WTC11 (cell line): Measurements from ENCODE around the gene PRDM5. TPM values are rescaled to one million over a fixed set of nuclear protein-coding genes. Genes with fewer than 3 reads are reported as not detected.

ENCODE experiments used
- ATAC-seq: fragments of 200-7000 bp; cut with Tn5 transposase; 2 replicates; pipeline ENCODE4 v1.10.0; 2021; ENCODE audit warnings: mild to moderate bottlenecking, moderate library complexity
- CTCF ChIA-PET: fragments of 300-600 bp; sonication (Branson Sonifier 250); formaldehyde crosslinking; loops from one replicate; lab custom pipeline; 2021; ENCODE audit warnings: antibody characterized with exemption; lab: Charles Lee
- POLR2A ChIA-PET: fragments of 350-600 bp; sonication (Branson Sonifier 250); formaldehyde crosslinking; loops from one replicate; lab custom pipeline; 2021; ENCODE audit warnings: antibody characterized with exemption; lab: Charles Lee
- DNase-seq: peaks from one replicate; pipeline ENCODE4 v3.0.0; 2021; ENCODE audit warnings: low spot score
- H3K27ac Mint-ChIP-seq: 2 replicates; pipeline ENCODE4 v1.8.0; 2021; ENCODE audit warnings: mixed read lengths
- H3K27me3 Mint-ChIP-seq: 2 replicates; pipeline ENCODE4 v1.8.0; 2021; ENCODE audit warnings: low read depth, mild to moderate bottlenecking, moderate library complexity, mixed read lengths
- H3K36me3 Mint-ChIP-seq: 2 replicates; pipeline ENCODE4 v1.8.0; 2021; ENCODE audit warnings: mixed read lengths
- H3K4me1 Mint-ChIP-seq: 2 replicates; pipeline ENCODE4 v1.8.0; 2022; ENCODE audit warnings: mixed read lengths
- H3K4me3 Mint-ChIP-seq: 2 replicates; pipeline ENCODE4 v1.8.0; 2021; ENCODE audit warnings: mild to moderate bottlenecking, moderate library complexity, mixed read lengths
- H3K9me3 Mint-ChIP-seq: 2 replicates; pipeline ENCODE4 v1.8.0; 2021; ENCODE audit warnings: mixed read lengths
- HMGA2 ChIP-seq: fragments of 250-450 bp; sonication (Bioruptor Pico); IDR thresholded peaks from 2 replicates; pipeline ENCODE4 v1.4.0; 2021; ENCODE audit warnings: mild to moderate bottlenecking, moderate library complexity
- JUN ChIP-seq: sonication (generic); formaldehyde crosslinking; IDR thresholded peaks from 2 replicates; pipeline ENCODE4 v1.8.0; 2023; ENCODE audit warnings: mild to moderate bottlenecking, missing genetic modification reagents
- MYBL2 ChIP-seq: sonication (generic); formaldehyde crosslinking; IDR thresholded peaks from 2 replicates; pipeline ENCODE4 v1.8.1; 2023; ENCODE audit warnings: mild to moderate bottlenecking, moderate library complexity, missing genetic modification reagents
- NR3C1 ChIP-seq: sonication (generic); formaldehyde crosslinking; conservative IDR thresholded peaks from 2 replicates; pipeline ENCODE4 v1.8.1; 2023; ENCODE audit warnings: low read depth, mild to moderate bottlenecking, missing genetic modification reagents
- SMAD4 ChIP-seq: sonication (generic); formaldehyde crosslinking; IDR thresholded peaks from 2 replicates; pipeline ENCODE4 v1.8.0; 2022; ENCODE audit warnings: mild to moderate bottlenecking, missing genetic modification reagents
- ZBTB21 ChIP-seq: sonication (generic); formaldehyde crosslinking; IDR thresholded peaks from 2 replicates; pipeline ENCODE4 v1.8.1; 2023; ENCODE audit warnings: mild to moderate bottlenecking, missing genetic modification reagents, borderline replicate concordance
- ZNF121 ChIP-seq: sonication (generic); formaldehyde crosslinking; IDR thresholded peaks from 2 replicates; pipeline ENCODE4 v1.8.0; 2023; ENCODE audit warnings: missing genetic modification reagents
- ZNF138 ChIP-seq: sonication (generic); formaldehyde crosslinking; conservative IDR thresholded peaks from 2 replicates; pipeline ENCODE4 v1.8.1; 2022; ENCODE audit warnings: mild to moderate bottlenecking, moderate library complexity, missing genetic modification reagents
- ZNF219 ChIP-seq: sonication (generic); formaldehyde crosslinking; IDR thresholded peaks from 2 replicates; pipeline ENCODE4 v1.8.0; 2023; ENCODE audit warnings: missing genetic modification reagents, mild to moderate bottlenecking, borderline replicate concordance
- ZNF232 ChIP-seq: sonication (generic); formaldehyde crosslinking; IDR thresholded peaks from 2 replicates; pipeline ENCODE4 v1.8.0; 2022; ENCODE audit warnings: mild to moderate bottlenecking, missing genetic modification reagents
- ZNF671 ChIP-seq: fragments of 250-450 bp; sonication (Bioruptor Pico); IDR thresholded peaks from 2 replicates; pipeline ENCODE4 v1.8.0; 2021; ENCODE audit warnings: mild to moderate bottlenecking
- total RNA-seq: library from RNA; stranded (reverse); gene quantifications from 3 replicates; pipeline ENCODE4 v1.2.3, GENCODE V29; 2021
- TF ChIP-seq, protein P1 (sequence below): sonication (generic); formaldehyde crosslinking; IDR thresholded peaks from 2 replicates; pipeline ENCODE4 v1.8.1; 2022; ENCODE audit warnings: low read depth, mild to moderate bottlenecking, moderate library complexity, missing genetic modification reagents, borderline replicate concordance
- TF ChIP-seq, protein P2 (sequence below): sonication (generic); formaldehyde crosslinking; IDR thresholded peaks from 2 replicates; pipeline ENCODE4 v1.8.1; 2022; ENCODE audit warnings: mild to moderate bottlenecking, missing genetic modification reagents, moderate library complexity, borderline replicate concordance
- TF ChIP-seq, protein P3 (sequence below): sonication (generic); formaldehyde crosslinking; IDR thresholded peaks from 2 replicates; pipeline ENCODE4 v1.8.1; 2022; ENCODE audit warnings: missing genetic modification reagents, borderline replicate concordance
- TF ChIP-seq, protein P4 (sequence below): sonication (generic); formaldehyde crosslinking; IDR thresholded peaks from 2 replicates; pipeline ENCODE4 v1.8.0; 2023; ENCODE audit warnings: missing genetic modification reagents, mild to moderate bottlenecking, borderline replicate concordance
- TF ChIP-seq, protein P5 (sequence below): sonication (generic); formaldehyde crosslinking; IDR thresholded peaks from 2 replicates; pipeline ENCODE4 v1.8.0; 2023; ENCODE audit warnings: missing genetic modification reagents
- TF ChIP-seq, protein P6 (sequence below): sonication (generic); formaldehyde crosslinking; IDR thresholded peaks from 2 replicates; pipeline ENCODE4 v1.8.1; 2023; ENCODE audit warnings: mild to moderate bottlenecking, missing genetic modification reagents, moderate library complexity

PRDM5 gene
- total RNA-seq, 1 experiment from 2014 or later: 47.0 TPM

DNA sequence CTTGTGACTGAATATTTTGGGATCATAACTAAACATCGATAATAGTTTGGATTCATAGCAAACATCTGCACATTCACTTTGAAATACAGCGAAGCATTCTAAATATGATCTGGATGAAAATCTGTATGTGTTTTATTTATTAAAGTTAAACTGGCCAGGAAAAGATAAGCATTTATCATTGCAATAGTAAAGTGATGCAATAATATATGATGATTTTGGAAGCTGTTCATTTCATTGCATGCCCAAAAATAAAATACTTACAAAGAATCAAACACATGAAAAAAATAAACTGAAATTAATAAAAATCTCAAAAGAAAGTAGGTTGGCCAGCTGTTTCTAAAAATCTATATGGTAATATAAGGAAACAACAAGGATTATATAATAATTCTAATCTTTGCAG is 1.9 kb downstream of the PRDM5 start (continued):
- TF ChIP-seq, protein P1, sequence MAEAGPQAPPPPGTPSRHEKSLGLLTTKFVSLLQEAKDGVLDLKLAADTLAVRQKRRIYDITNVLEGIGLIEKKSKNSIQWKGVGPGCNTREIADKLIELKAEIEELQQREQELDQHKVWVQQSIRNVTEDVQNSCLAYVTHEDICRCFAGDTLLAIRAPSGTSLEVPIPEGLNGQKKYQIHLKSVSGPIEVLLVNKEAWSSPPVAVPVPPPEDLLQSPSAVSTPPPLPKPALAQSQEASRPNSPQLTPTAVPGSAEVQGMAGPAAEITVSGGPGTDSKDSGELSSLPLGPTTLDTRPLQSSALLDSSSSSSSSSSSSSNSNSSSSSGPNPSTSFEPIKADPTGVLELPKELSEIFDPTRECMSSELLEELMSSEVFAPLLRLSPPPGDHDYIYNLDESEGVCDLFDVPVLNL: no peak
- no peak for TF ChIP-seq ZNF121 (CRISPR knock-in tag)
- TF ChIP-seq, protein P2, sequence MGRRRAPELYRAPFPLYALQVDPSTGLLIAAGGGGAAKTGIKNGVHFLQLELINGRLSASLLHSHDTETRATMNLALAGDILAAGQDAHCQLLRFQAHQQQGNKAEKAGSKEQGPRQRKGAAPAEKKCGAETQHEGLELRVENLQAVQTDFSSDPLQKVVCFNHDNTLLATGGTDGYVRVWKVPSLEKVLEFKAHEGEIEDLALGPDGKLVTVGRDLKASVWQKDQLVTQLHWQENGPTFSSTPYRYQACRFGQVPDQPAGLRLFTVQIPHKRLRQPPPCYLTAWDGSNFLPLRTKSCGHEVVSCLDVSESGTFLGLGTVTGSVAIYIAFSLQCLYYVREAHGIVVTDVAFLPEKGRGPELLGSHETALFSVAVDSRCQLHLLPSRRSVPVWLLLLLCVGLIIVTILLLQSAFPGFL (CRISPR knock-in tag): no peak

DNA sequence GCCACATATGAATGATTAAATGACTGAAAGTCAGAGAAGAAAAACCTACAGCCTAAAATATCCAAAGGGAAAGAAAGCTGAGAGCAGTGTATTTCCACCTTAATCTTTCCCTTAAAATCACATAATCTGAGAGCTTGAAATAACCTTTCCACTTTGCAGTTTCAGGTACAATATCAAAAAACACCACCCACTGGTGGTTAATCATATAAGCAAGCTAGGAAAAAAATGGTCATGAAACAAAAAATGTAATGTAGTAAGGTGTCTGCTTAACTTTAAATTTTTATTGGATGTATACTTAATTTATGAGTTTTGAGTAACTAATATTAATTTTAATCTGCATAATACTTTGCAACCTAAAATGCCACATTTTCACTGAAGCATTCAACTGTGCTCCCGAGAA is 3.2 kb downstream of the PRDM5 start:
- ChIA-PET POLR2A (no interaction called here), CTCF (interaction anchor here (1.3 to 1.8 kb wide), 6 partner anchors 10 to 152 kb away, joined by 3 to 6 read pairs (median 4); no protein-coding TSS in a partner anchor)
- H3K4me1 Mint-ChIP-seq: peaks cover 74% of the 10 kb centered on the region
- no peak overlapping the region for H3K4me3 Mint-ChIP-seq
- H3K36me3 Mint-ChIP-seq: no peaks in the 10 kb centered on the region
- ATAC-seq (no peak), DNase-seq (no peak)
- H3K9me3 Mint-ChIP-seq: no peaks in the 10 kb centered on the region
- H3K27me3 Mint-ChIP-seq: no peaks in the 10 kb centered on the region
- peak overlapping the region; percentile 50 for H3K27ac Mint-ChIP-seq
- TF ChIP-seq, protein P3, sequence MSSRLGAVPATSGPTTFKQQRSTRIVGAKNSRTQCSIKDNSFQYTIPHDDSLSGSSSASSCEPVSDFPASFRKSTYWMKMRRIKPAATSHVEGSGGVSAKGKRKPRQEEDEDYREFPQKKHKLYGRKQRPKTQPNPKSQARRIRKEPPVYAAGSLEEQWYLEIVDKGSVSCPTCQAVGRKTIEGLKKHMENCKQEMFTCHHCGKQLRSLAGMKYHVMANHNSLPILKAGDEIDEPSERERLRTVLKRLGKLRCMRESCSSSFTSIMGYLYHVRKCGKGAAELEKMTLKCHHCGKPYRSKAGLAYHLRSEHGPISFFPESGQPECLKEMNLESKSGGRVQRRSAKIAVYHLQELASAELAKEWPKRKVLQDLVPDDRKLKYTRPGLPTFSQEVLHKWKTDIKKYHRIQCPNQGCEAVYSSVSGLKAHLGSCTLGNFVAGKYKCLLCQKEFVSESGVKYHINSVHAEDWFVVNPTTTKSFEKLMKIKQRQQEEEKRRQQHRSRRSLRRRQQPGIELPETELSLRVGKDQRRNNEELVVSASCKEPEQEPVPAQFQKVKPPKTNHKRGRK (CRISPR knock-in tag): no peak
- no peak for TF ChIP-seq HMGA2 (CRISPR knock-in tag)
- no peak for TF ChIP-seq NR3C1 (CRISPR knock-in tag)
- TF ChIP-seq JUN (CRISPR knock-in tag): no peak
- no peak for TF ChIP-seq ZNF232 (CRISPR knock-in tag)
- TF ChIP-seq SMAD4 (CRISPR knock-in tag): no peak
- TF ChIP-seq, protein P4, sequence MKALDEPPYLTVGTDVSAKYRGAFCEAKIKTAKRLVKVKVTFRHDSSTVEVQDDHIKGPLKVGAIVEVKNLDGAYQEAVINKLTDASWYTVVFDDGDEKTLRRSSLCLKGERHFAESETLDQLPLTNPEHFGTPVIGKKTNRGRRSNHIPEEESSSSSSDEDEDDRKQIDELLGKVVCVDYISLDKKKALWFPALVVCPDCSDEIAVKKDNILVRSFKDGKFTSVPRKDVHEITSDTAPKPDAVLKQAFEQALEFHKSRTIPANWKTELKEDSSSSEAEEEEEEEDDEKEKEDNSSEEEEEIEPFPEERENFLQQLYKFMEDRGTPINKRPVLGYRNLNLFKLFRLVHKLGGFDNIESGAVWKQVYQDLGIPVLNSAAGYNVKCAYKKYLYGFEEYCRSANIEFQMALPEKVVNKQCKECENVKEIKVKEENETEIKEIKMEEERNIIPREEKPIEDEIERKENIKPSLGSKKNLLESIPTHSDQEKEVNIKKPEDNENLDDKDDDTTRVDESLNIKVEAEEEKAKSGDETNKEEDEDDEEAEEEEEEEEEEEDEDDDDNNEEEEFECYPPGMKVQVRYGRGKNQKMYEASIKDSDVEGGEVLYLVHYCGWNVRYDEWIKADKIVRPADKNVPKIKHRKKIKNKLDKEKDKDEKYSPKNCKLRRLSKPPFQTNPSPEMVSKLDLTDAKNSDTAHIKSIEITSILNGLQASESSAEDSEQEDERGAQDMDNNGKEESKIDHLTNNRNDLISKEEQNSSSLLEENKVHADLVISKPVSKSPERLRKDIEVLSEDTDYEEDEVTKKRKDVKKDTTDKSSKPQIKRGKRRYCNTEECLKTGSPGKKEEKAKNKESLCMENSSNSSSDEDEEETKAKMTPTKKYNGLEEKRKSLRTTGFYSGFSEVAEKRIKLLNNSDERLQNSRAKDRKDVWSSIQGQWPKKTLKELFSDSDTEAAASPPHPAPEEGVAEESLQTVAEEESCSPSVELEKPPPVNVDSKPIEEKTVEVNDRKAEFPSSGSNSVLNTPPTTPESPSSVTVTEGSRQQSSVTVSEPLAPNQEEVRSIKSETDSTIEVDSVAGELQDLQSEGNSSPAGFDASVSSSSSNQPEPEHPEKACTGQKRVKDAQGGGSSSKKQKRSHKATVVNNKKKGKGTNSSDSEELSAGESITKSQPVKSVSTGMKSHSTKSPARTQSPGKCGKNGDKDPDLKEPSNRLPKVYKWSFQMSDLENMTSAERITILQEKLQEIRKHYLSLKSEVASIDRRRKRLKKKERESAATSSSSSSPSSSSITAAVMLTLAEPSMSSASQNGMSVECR: no peak

DNA sequence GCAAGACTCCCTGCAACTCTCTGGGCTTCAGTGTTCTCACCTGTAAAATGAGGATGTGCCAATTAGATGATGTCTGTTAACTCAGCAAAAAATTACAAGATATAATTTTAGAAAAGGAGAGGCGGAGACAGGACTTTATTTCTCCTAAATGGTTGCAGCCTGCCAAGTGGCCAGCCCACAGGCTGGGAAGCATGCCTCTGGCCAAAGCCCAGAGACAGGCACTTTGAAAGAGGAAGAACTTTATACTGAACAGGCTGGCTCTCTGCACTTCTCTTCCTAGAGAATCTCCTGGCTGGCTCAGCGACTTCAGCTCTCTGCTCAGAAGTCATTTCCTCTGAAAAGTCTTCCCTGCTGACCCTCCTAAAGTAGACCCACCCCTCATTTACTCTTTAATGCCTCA is 3.7 kb downstream of the PRDM5 start:
- DNase-seq (no peak), ATAC-seq (no peak; the same call in 1 of the 2 replicates)
- POLR2A ChIA-PET: no interaction called here
- Mint-ChIP-seq H3K4me3 (no peak overlapping the region), H3K27ac (peak overlapping the region; percentile 50), H3K27me3 (no peaks in the 10 kb centered on the region), H3K36me3 (0 out of 2 replicates have a peak, but pooled peaks cover under 1% of the 10 kb centered on the region), H3K9me3 (no peaks in the 10 kb centered on the region), H3K4me1 (peaks cover 70% of the 10 kb centered on the region)
- TF ChIP-seq, protein P5, sequence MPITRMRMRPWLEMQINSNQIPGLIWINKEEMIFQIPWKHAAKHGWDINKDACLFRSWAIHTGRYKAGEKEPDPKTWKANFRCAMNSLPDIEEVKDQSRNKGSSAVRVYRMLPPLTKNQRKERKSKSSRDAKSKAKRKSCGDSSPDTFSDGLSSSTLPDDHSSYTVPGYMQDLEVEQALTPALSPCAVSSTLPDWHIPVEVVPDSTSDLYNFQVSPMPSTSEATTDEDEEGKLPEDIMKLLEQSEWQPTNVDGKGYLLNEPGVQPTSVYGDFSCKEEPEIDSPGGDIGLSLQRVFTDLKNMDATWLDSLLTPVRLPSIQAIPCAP (CRISPR knock-in tag): no peak
- TF ChIP-seq, protein P6, sequence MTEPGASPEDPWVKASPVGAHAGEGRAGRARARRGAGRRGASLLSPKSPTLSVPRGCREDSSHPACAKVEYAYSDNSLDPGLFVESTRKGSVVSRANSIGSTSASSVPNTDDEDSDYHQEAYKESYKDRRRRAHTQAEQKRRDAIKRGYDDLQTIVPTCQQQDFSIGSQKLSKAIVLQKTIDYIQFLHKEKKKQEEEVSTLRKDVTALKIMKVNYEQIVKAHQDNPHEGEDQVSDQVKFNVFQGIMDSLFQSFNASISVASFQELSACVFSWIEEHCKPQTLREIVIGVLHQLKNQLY (CRISPR knock-in tag): no peak
- no peak for TF ChIP-seq ZNF219 (CRISPR knock-in tag)
- TF ChIP-seq ZBTB21 (CRISPR knock-in tag): no peak
- no peak for TF ChIP-seq ZNF671 (CRISPR knock-in tag)
- TF ChIP-seq, protein P1: no peak
- TF ChIP-seq ZNF138 (CRISPR knock-in tag): no peak
- no peak for TF ChIP-seq MYBL2 (CRISPR knock-in tag)
- CTCF ChIA-PET: interaction anchor here (0.7 to 1.8 kb wide), 7 partner anchors 10 to 152 kb away, joined by 3 to 6 read pairs (median 3); no protein-coding TSS in a partner anchor
